ENCODE results near the gene GPRIN1.
A peak's percentile ranks its signal among the peaks of the same experiment; 100 is the strongest.
"Not testable (repeated sequence)": the region's sequence is repeated elsewhere in the genome, so short reads cannot be mapped to it uniquely, and the experiment has no call there.

Gene GPRIN1

GRCh38 chr5:176564002-176564401 is 46.0 kb downstream of the GPRIN1 start:
- no peak for DNase-seq

GRCh38 chr5:176562189-176562588 is 47.8 kb downstream of the GPRIN1 start:
- DNase-seq: peak in 1 of 2 experiments; percentile 26

GRCh38 chr5:176561259-176561658 is 48.7 kb downstream of the GPRIN1 start:
- no peak for DNase-seq

GRCh38 chr5:176560364-176560763 is 49.6 kb downstream of the GPRIN1 start:
- peak in 1 of 2 experiments; percentile 46 for DNase-seq

- no peak for DNase-seq
Observed at GRCh38 chr5:176559683-176560082, 50.3 kb downstream of the GPRIN1 start.

GRCh38 chr5:176557846-176558245 is 52.1 kb downstream of the GPRIN1 start:
- no peak for DNase-seq

GRCh38 chr5:176553260-176554085 is 56.5 kb downstream of the GPRIN1 start:
- DNase-seq: no peak

- DNase-seq: no peak
Observed at GRCh38 chr5:176552332-176552869, 57.6 kb downstream of the GPRIN1 start.

GRCh38 chr5:176550937-176551336 is 59.0 kb downstream of the GPRIN1 start:
- not testable (repeated sequence) for DNase-seq

- no peak for DNase-seq
Observed at GRCh38 chr5:176550275-176550831, 59.6 kb downstream of the GPRIN1 start.

- DNase-seq: no peak
Observed at GRCh38 chr5:176549871-176550270, 60.1 kb downstream of the GPRIN1 start.

GRCh38 chr5:176548967-176549444 is 61.0 kb downstream of the GPRIN1 start, which contains the start of gene CDHR2:
TSS of gene CDHR2 (plus strand) at chr5:176549342. CDS start at chr5:176565353, 16,011 bp downstream.
- no peak for DNase-seq

- no peak for DNase-seq
Observed at GRCh38 chr5:176547802-176548201, 62.2 kb downstream of the GPRIN1 start.

Measured in stimulated activated CD4-positive, alpha-beta T cell treated with anti-CD3 and anti-CD28 coated beads, Interleukin-4, amount 100 ng/mL, for 4 hours (primary cell).